Inferior parietal cortex (tissue), 1 donor: Measurements from ENCODE around the gene CCN6.

Experiments
- DNase-seq: peaks from one replicate; pipeline ENCODE4 v3.0.0-alpha.2; 2016; ENCODE audit errors: extremely low spot score

CCN6 gene

GRCh38 chr6:112114577-112115223 lies 60.8 kb downstream of the CCN6 start:
- no peak for DNase-seq

GRCh38 chr6:112116221-112116620 lies 62.3 kb downstream of the CCN6 start:
- DNase-seq, result no peak

- DNase-seq, result no peak
Observed at GRCh38 chr6:112117554-112117953, 63.6 kb downstream of the CCN6 start.

- no peak for DNase-seq
Observed at GRCh38 chr6:112118034-112118433, 64.1 kb downstream of the CCN6 start.
